ENCODE results near the gene TRAF2.
"Not testable (repeated sequence)": the region's sequence is repeated elsewhere in the genome, so short reads cannot be mapped to it uniquely, and the experiment has no call there.

The TRAF2 gene

GRCh38 chr9:136858844-136859757, 27.2 kb upstream of the TRAF2 start:
- no peak for DNase-seq

GRCh38 chr9:136860529-136860928, 25.8 kb upstream of the TRAF2 start:
- no peak for DNase-seq

GRCh38 chr9:136860933-136861873, 25.1 kb upstream of the TRAF2 start:
- DNase-seq = no peak

- no peak for DNase-seq
Observed at GRCh38 chr9:136861874-136862457, 24.4 kb upstream of the TRAF2 start.

GRCh38 chr9:136862849-136863622, 23.3 kb upstream of the TRAF2 start:
- DNase-seq = no peak

GRCh38 chr9:136863623-136864273, 22.6 kb upstream of the TRAF2 start:
- no peak for DNase-seq

- DNase-seq = no peak
Observed at GRCh38 chr9:136865041-136865767, 21.1 kb upstream of the TRAF2 start.

- DNase-seq = no peak
Observed at GRCh38 chr9:136865768-136866103, 20.6 kb upstream of the TRAF2 start.

- DNase-seq = not testable (repeated sequence)
Observed at GRCh38 chr9:136866898-136867421, 19.4 kb upstream of the TRAF2 start.

- no peak for DNase-seq
Observed at GRCh38 chr9:136867480-136867879, 18.8 kb upstream of the TRAF2 start.

GRCh38 chr9:136867917-136868316, 18.4 kb upstream of the TRAF2 start:
- no peak for DNase-seq

- no peak for DNase-seq
Observed at GRCh38 chr9:136868644-136869043, 17.7 kb upstream of the TRAF2 start.

GRCh38 chr9:136869611-136870010, 16.7 kb upstream of the TRAF2 start:
- DNase-seq = not testable (repeated sequence)

- DNase-seq = no peak
Observed at GRCh38 chr9:136875155-136875554, 11.2 kb upstream of the TRAF2 start.

- DNase-seq = no peak
Observed at GRCh38 chr9:136876476-136876875, 9.8 kb upstream of the TRAF2 start.

GRCh38 chr9:136880651-136881050, 5.7 kb upstream of the TRAF2 start:
- DNase-seq = no peak

- DNase-seq = no peak
Observed at GRCh38 chr9:136881691-136882108, 4.6 kb upstream of the TRAF2 start.

GRCh38 chr9:136882109-136882946, 4.0 kb upstream of the TRAF2 start:
- DNase-seq = peak; percentile 62

GRCh38 chr9:136882947-136883283, 3.4 kb upstream of the TRAF2 start:
- DNase-seq = not testable (repeated sequence)

- not testable (repeated sequence) for DNase-seq
Observed at GRCh38 chr9:136883670-136884069, 2.6 kb upstream of the TRAF2 start.

Data from effector CD8-positive, alpha-beta T cell (primary cell).